PFSK-1 (cell line): Measurements from ENCODE around the gene CCL13.

ENCODE experiments used
- FOXP2 ChIP-seq: optimal IDR thresholded peaks from 2 replicates; pipeline ENCODE3; 2011; ENCODE audit warnings: borderline replicate concordance, control low read depth, inconsistent platforms; ENCODE audit not compliant: insufficient read depth; ENCODE audit errors: extremely low read length, extremely low read depth
- POLR2AphosphoS5 ChIP-seq: IDR thresholded peaks from 2 replicates; pipeline ENCODE4 v1.6.1; 2012; ENCODE audit warnings: low read depth, mild to moderate bottlenecking, control low read depth, low read length, moderate library complexity
- REST ChIP-seq, 2 experiments: IDR thresholded peaks; 2 replicates each; pipeline versions ENCODE4 v1.6.1 to v1.8.0; 2011 to 2012; ENCODE audit warnings: low read depth in 2 of 2, low read length in 2 of 2, control low read depth in 1 of 2, inconsistent platforms in 1 of 2, mild to moderate bottlenecking in 1 of 2, moderate library complexity in 1 of 2; ENCODE audit not compliant: insufficient read depth in 1 of 2
- SIN3A ChIP-seq: IDR thresholded peaks from 2 replicates; pipeline ENCODE4 v1.6.1; 2012; ENCODE audit warnings: mild to moderate bottlenecking, low read length, moderate library complexity, borderline replicate concordance; ENCODE audit not compliant: insufficient read depth
- TAF1 ChIP-seq: IDR thresholded peaks from 2 replicates; pipeline ENCODE4 v1.6.1; 2012; ENCODE audit warnings: low read length, control low read depth, borderline replicate concordance; ENCODE audit not compliant: insufficient read depth

CCL13 gene

GRCh38 chr17:34337701-34338100 lies 18.6 kb upstream of the CCL13 start:
- TF ChIP-seq POLR2AphosphoS5: no peak
- TF ChIP-seq TAF1: no peak
- no peak for TF ChIP-seq SIN3A
- no peak for TF ChIP-seq REST (IDR thresholded peaks at IDR 0.05; ENCODE audit: insufficient read depth in 1 of 2, low read depth in 2 of 2, low read length in 2 of 2)
- no peak for TF ChIP-seq FOXP2

- TF ChIP-seq POLR2AphosphoS5 (no peak), REST (IDR thresholded peaks at IDR 0.05; ENCODE audit: insufficient read depth in 1 of 2, low read depth in 2 of 2, low read length in 2 of 2) (no peak)
Measured at GRCh38 chr17:34339138-34339770, 17.0 kb upstream of the CCL13 start.

GRCh38 chr17:34341916-34342315 lies 14.4 kb upstream of the CCL13 start:
- TF ChIP-seq POLR2AphosphoS5: no peak
- TF ChIP-seq FOXP2: no peak
- TF ChIP-seq TAF1: no peak
- TF ChIP-seq SIN3A: no peak
- TF ChIP-seq REST (IDR thresholded peaks at IDR 0.05; ENCODE audit: insufficient read depth in 1 of 2, low read depth in 2 of 2, low read length in 2 of 2): no peak

GRCh38 chr17:34347063-34347462 lies 9.2 kb upstream of the CCL13 start:
- no peak for TF ChIP-seq POLR2AphosphoS5
- TF ChIP-seq TAF1: no peak
- no peak for TF ChIP-seq SIN3A
- no peak for TF ChIP-seq FOXP2
- no peak for TF ChIP-seq REST (IDR thresholded peaks at IDR 0.05; ENCODE audit: insufficient read depth in 1 of 2, low read depth in 2 of 2, low read length in 2 of 2)

GRCh38 chr17:34349751-34350150 lies 6.5 kb upstream of the CCL13 start:
- no peak for TF ChIP-seq SIN3A
- no peak for TF ChIP-seq REST (IDR thresholded peaks at IDR 0.05; ENCODE audit: insufficient read depth in 1 of 2, low read depth in 2 of 2, low read length in 2 of 2)
- no peak for TF ChIP-seq TAF1
- TF ChIP-seq FOXP2: no peak
